H9 (cell line): ENCODE data around the gene NKAIN4. TPM values are rescaled to one million over a fixed set of nuclear protein-coding genes. Genes with fewer than 3 reads are reported as not detected.

ENCODE experiments used
- DNase-seq: peaks from one replicate; pipeline ENCODE4 v3.0.0-alpha.2; 2017
- H2AFZ ChIP-seq: one replicate; pipeline ENCODE4 v1.6.1; 2013; ENCODE audit warnings: mild to moderate bottlenecking, low read length, control low read depth, moderate library complexity
- H2AK5ac ChIP-seq: 2 replicates; pipeline ENCODE4 v1.6.1; 2013; ENCODE audit warnings: low read length, control low read depth, mixed read lengths; ENCODE audit not compliant: insufficient read length
- H2BK120ac ChIP-seq: one replicate; pipeline ENCODE4 v1.6.1; 2013; ENCODE audit warnings: low read depth, mild to moderate bottlenecking, low read length, control low read depth, inconsistent platforms; ENCODE audit not compliant: poor library complexity, severe bottlenecking
- H2BK12ac ChIP-seq: 2 replicates; pipeline ENCODE4 v1.6.1; 2013; ENCODE audit warnings: low read length, control low read depth, mixed read lengths, low read depth; ENCODE audit not compliant: insufficient read length
- H2BK15ac ChIP-seq: 2 replicates; pipeline ENCODE4 v1.6.1; 2013; ENCODE audit warnings: low read depth, low read length, control low read depth
- H2BK20ac ChIP-seq: one replicate; pipeline ENCODE4 v1.6.1; 2013; ENCODE audit warnings: low read depth, mild to moderate bottlenecking, low read length, control low read depth, inconsistent platforms; ENCODE audit not compliant: poor library complexity, severe bottlenecking
- H2BK5ac ChIP-seq: 2 replicates; pipeline ENCODE4 v1.6.1; 2013; ENCODE audit warnings: low read length, control low read depth, mixed read lengths; ENCODE audit not compliant: insufficient read length
- H3K14ac ChIP-seq: 2 replicates; pipeline ENCODE4 v1.6.1; 2013; ENCODE audit warnings: low read length, control low read depth; ENCODE audit not compliant: insufficient read depth
- H3K18ac ChIP-seq: 2 replicates; pipeline ENCODE4 v1.6.1; 2013; ENCODE audit warnings: low read depth, mild to moderate bottlenecking, mixed read lengths, low read length, control low read depth; ENCODE audit not compliant: insufficient read length
- H3K23ac ChIP-seq: 2 replicates; pipeline ENCODE4 v1.6.1; 2013; ENCODE audit warnings: low read length, control low read depth, mixed read lengths, low read depth; ENCODE audit not compliant: insufficient read length
- H3K23me2 ChIP-seq: 2 replicates; pipeline ENCODE4 v1.6.1; 2013; ENCODE audit warnings: low read depth, mild to moderate bottlenecking, mixed read lengths, low read length, control low read depth; ENCODE audit not compliant: insufficient read length, poor library complexity, severe bottlenecking
- H3K27ac ChIP-seq: 2 replicates; pipeline ENCODE4 v1.5.1; 2013; ENCODE audit warnings: low read length, control low read depth, mixed read lengths, low read depth; ENCODE audit not compliant: insufficient read length
- H3K27me3 ChIP-seq: 2 replicates; pipeline ENCODE4 v1.6.1; 2013; ENCODE audit warnings: low read length, control low read depth, inconsistent platforms; ENCODE audit not compliant: insufficient read depth
- H3K4ac ChIP-seq: 2 replicates; pipeline ENCODE4 v1.6.1; 2013; ENCODE audit warnings: low read depth, mild to moderate bottlenecking, control low read depth, inconsistent platforms, low read length, moderate library complexity
- H3K4me1 ChIP-seq: 2 replicates; pipeline ENCODE4 v1.6.1; 2013; ENCODE audit warnings: low read length, control low read depth, inconsistent platforms; ENCODE audit not compliant: insufficient read depth
- H3K4me2 ChIP-seq: 2 replicates; pipeline ENCODE4 v1.6.1; 2013; ENCODE audit warnings: low read length, control low read depth, mixed read lengths; ENCODE audit not compliant: insufficient read length, insufficient read depth
- H3K56ac ChIP-seq: 2 replicates; pipeline ENCODE4 v1.6.1; 2013; ENCODE audit warnings: low read depth, mild to moderate bottlenecking, mixed read lengths, low read length, control low read depth; ENCODE audit not compliant: insufficient read length
- H3K79me1 ChIP-seq: 2 replicates; pipeline ENCODE4 v1.6.1; 2013; ENCODE audit warnings: low read depth, mild to moderate bottlenecking, moderate library complexity, low read length, control low read depth, inconsistent platforms; ENCODE audit not compliant: insufficient read depth, poor library complexity, severe bottlenecking
- H3K79me2 ChIP-seq: 2 replicates; pipeline ENCODE4 v1.6.1; 2013; ENCODE audit warnings: low read length, control low read depth, inconsistent platforms; ENCODE audit not compliant: insufficient read depth
- H3K9ac ChIP-seq: 2 replicates; pipeline ENCODE4 v1.6.1; 2013; ENCODE audit warnings: low read length, control low read depth, mixed read lengths; ENCODE audit not compliant: insufficient read length; ENCODE audit errors: extremely low read depth
- H3K9me3 ChIP-seq: one replicate; pipeline ENCODE4 v1.6.1; 2013; ENCODE audit warnings: low read depth, low read length, inconsistent platforms; ENCODE audit not compliant: control insufficient read depth
- H3T11ph ChIP-seq: one replicate; pipeline ENCODE4 v1.6.1; 2013; ENCODE audit warnings: mild to moderate bottlenecking, low read length, control low read depth, inconsistent platforms
- H4K20me1 ChIP-seq: one replicate; pipeline ENCODE4 v1.6.1; 2013; ENCODE audit not compliant: control insufficient read depth, insufficient read length, insufficient read depth
- H4K5ac ChIP-seq: 2 replicates; pipeline ENCODE4 v1.6.1; 2013; ENCODE audit warnings: low read depth, mild to moderate bottlenecking, mixed read lengths, low read length, control low read depth; ENCODE audit not compliant: insufficient read length
- H4K8ac ChIP-seq: replicated peaks from 2 replicates; pipeline ENCODE4 v1.6.1; 2013; ENCODE audit warnings: low read length, control low read depth, mixed read lengths, low read depth; ENCODE audit not compliant: insufficient read length
- H4K91ac ChIP-seq: 2 replicates; pipeline ENCODE4 v1.6.1; 2013; ENCODE audit warnings: low read depth, mild to moderate bottlenecking, moderate library complexity, mixed read lengths, low read length, control low read depth; ENCODE audit not compliant: insufficient read length
- H3K27ac Mint-ChIP-seq, 3 experiments: 2 replicates in 2 of 3; 3 replicates in 1 of 3; pipeline ENCODE4 v1.8.0; 2020 to 2021; ENCODE audit warnings: mixed read lengths in 3 of 3, mild to moderate bottlenecking in 1 of 3, moderate library complexity in 1 of 3
- H3K27me3 Mint-ChIP-seq: 2 replicates; pipeline ENCODE4 v1.8.0; 2021; ENCODE audit warnings: low read depth, mild to moderate bottlenecking, moderate library complexity, mixed read lengths
- H3K36me3 Mint-ChIP-seq, 3 experiments: 2 replicates in 2 of 3; 3 replicates in 1 of 3; pipeline ENCODE4 v1.8.0; 2020 to 2021; ENCODE audit warnings: low read depth in 3 of 3, mixed read lengths in 3 of 3; ENCODE audit not compliant: insufficient read depth in 1 of 3
- H3K4me1 Mint-ChIP-seq, 2 experiments: 2 replicates each; pipeline ENCODE4 v1.8.0; 2020; ENCODE audit warnings: mixed read lengths in 2 of 2
- H3K4me3 Mint-ChIP-seq, 2 experiments: 2 replicates in 1 of 2; 3 replicates in 1 of 2; pipeline ENCODE4 v1.8.0; 2020 to 2021; ENCODE audit warnings: mild to moderate bottlenecking in 2 of 2, mixed read lengths in 2 of 2, moderate library complexity in 1 of 2
- H3K9me3 Mint-ChIP-seq, 2 experiments: 2 replicates in 1 of 2; 3 replicates in 1 of 2; pipeline ENCODE4 v1.8.0; 2020; ENCODE audit warnings: mild to moderate bottlenecking in 2 of 2, mixed read lengths in 2 of 2, moderate library complexity in 1 of 2
- CTCF ChIP-seq: fragments of 200-600 bp; sonication (generic); conservative IDR thresholded peaks from 3 replicates; pipeline ENCODE4 v1.8.0; 2021; ENCODE audit warnings: antibody characterized with exemption, mild to moderate bottlenecking
- WGBS: extraction: QIAGEN DNeasy Blood & Tissue Kit; methylation state at CpG from one replicate; pipeline ENCODE4 v1.1.7; 2013; ENCODE audit warnings: missing lambda C conversion rate, low lambda C conversion rate, mixed read lengths; ENCODE audit not compliant: insufficient read length; ENCODE audit errors: extremely low coverage; 5-methylcytosine and 5-hydroxymethylcytosine counted together
- total RNA-seq: library from RNA; stranded (reverse); gene quantifications from 2 replicates; pipeline ENCODE4 v1.2.1, GENCODE V29; 2021

The NKAIN4 gene
- total RNA-seq, 1 experiment from 2014 or later, result 20.9 TPM

GRCh38 chr20:63303095-63303666, 48.9 kb upstream of the NKAIN4 start:
- Histone ChIP-seq H3K23ac (no peak overlapping the region), H3K27ac (no peak overlapping the region), H3K14ac (no peak overlapping the region), H4K5ac (no peak overlapping the region), H2BK15ac (no peak overlapping the region), H3K56ac (no peak overlapping the region), H3K4me2 (no peak overlapping the region), H3K27me3 (no peaks in the 10 kb centered on the region), H3K9ac (no peak overlapping the region), H3K23me2 (no peaks in the 10 kb centered on the region), H2AFZ (no peak overlapping the region), H2BK5ac (no peak overlapping the region), H3K4me1 (no peaks in the 10 kb centered on the region), H3K79me1 (no peaks in the 10 kb centered on the region), H3K4ac (no peak overlapping the region), H3K9me3 (no peaks in the 10 kb centered on the region), H3T11ph (no peak overlapping the region), H4K20me1 (no peaks in the 10 kb centered on the region), H3K79me2 (no peaks in the 10 kb centered on the region), H2BK120ac (no peak overlapping the region), H4K91ac (no peak overlapping the region), H2AK5ac (no peak overlapping the region), H4K8ac (no peak overlapping the region), H2BK20ac (no peak overlapping the region), H3K18ac (no peak overlapping the region), H2BK12ac (no peak overlapping the region)
- DNase-seq, result no peak
- Mint-ChIP-seq H3K9me3 (peaks cover 2 to 3% of the 10 kb centered on the region in 2 experiments; a peak in 1 of 5 replicates), H3K4me3 (no peak overlapping the region), H3K27me3 (peaks cover 31% of the 10 kb centered on the region), H3K4me1 (no peaks in the 10 kb centered on the region), H3K36me3 (no peaks in the 10 kb centered on the region), H3K27ac (no peak overlapping the region)
- no CpG with 5 or more reads among the region's 5 CpGs for WGBS
- no peak for TF ChIP-seq CTCF
